Measurements from ENCODE around the gene FAM120AOS. TPM values are rescaled to one million over a fixed set of nuclear protein-coding genes. Genes with fewer than 3 reads are reported as not detected.

Gene FAM120AOS
- total RNA-seq, 4 donors from 2014 or later = 22.8 to 49.5 (median 32.4) TPM

- H3K4me3 ChIP-seq = no peak overlapping the region
- intact Hi-C loops (cut with DNase I; ENCODE audit: low total_unique reads) (no loop called here), in situ Hi-C loops (cut with MboI; ENCODE audit: low sequenced_read_pairs in 4 of 4) (loop anchor here in 2 of 4 donors (25.0 kb wide), 2 partner anchors 98 to 352 kb away; no protein-coding TSS in a partner anchor)
- ATAC-seq = no peak
- H3K27ac ChIP-seq = peak overlapping the region in 2 of 4 donors; percentile 5 to 59
- no peaks in the 10 kb centered on the region for H3K36me3 ChIP-seq
- no peaks in the 10 kb centered on the region for H3K27me3 ChIP-seq
- TF ChIP-seq POLR2A (IDR thresholded peaks at IDR 0.05) = no peak
- TF ChIP-seq, protein P1, sequence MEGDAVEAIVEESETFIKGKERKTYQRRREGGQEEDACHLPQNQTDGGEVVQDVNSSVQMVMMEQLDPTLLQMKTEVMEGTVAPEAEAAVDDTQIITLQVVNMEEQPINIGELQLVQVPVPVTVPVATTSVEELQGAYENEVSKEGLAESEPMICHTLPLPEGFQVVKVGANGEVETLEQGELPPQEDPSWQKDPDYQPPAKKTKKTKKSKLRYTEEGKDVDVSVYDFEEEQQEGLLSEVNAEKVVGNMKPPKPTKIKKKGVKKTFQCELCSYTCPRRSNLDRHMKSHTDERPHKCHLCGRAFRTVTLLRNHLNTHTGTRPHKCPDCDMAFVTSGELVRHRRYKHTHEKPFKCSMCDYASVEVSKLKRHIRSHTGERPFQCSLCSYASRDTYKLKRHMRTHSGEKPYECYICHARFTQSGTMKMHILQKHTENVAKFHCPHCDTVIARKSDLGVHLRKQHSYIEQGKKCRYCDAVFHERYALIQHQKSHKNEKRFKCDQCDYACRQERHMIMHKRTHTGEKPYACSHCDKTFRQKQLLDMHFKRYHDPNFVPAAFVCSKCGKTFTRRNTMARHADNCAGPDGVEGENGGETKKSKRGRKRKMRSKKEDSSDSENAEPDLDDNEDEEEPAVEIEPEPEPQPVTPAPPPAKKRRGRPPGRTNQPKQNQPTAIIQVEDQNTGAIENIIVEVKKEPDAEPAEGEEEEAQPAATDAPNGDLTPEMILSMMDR (IDR thresholded peaks at IDR 0.05 in 4 of 5, conservative IDR thresholded peaks at IDR 0.05 in 1 of 5) = no peak
- peaks cover 70 to 76% of the 10 kb centered on the region in 2 donors for H3K4me1 ChIP-seq
- no peaks in the 10 kb centered on the region for H3K9me3 ChIP-seq
- DNase-seq = no peak
These were observed 11.0 kb upstream of the FAM120AOS start for GRCh38 chr9:93464395-93464794.

GRCh38 chr9:93463638-93464248, 10.4 kb upstream of the FAM120AOS start:
- Histone ChIP-seq H3K27ac (no peak overlapping the region), H3K4me1 (peaks cover 70 to 76% of the 10 kb centered on the region in 2 donors)
- in situ Hi-C loops (cut with MboI; ENCODE audit: low sequenced_read_pairs in 4 of 4) = loop anchor here in 2 of 4 donors (25.0 kb wide), 2 partner anchors 99 to 351 kb away; no protein-coding TSS in a partner anchor

DNA sequence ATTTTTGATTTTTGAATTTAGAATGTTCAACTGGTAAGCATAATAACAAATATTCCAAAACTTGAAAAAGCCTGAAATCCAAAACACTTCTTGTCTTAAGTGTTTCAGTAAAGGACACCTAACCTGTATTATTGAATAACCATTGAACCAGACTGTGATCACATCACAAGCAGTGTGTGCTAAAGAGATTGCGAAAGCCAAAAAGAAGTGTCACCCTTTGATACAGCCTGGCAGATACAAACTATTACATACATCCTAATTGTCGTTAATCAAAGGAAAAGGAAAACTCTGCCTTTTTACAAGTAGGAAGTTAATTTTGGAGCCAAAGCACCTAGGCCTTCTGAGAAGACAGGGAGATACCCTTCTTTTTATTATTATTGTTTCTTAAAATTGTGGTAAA, 8.4 kb upstream of the FAM120AOS start:
- in situ Hi-C loops (cut with MboI; ENCODE audit: low sequenced_read_pairs in 4 of 4) = loop anchor here in 2 of 4 donors (25.0 kb wide), 2 partner anchors 100 to 350 kb away; no protein-coding TSS in a partner anchor
- TF ChIP-seq, protein P1 (IDR thresholded peaks at IDR 0.05 in 4 of 5, conservative IDR thresholded peaks at IDR 0.05 in 1 of 5) = no peak
- no peak for TF ChIP-seq POLR2A (IDR thresholded peaks at IDR 0.05)
- DNase-seq (no peak), ATAC-seq (no peak)
- Histone ChIP-seq H3K4me1 (peaks cover 70 to 71% of the 10 kb centered on the region in 2 donors), H3K9me3 (no peaks in the 10 kb centered on the region), H3K27me3 (no peaks in the 10 kb centered on the region), H3K27ac (peak overlapping the region in 1 of 4 donors; percentile 33), H3K36me3 (no peaks in the 10 kb centered on the region), H3K4me3 (no peak overlapping the region)
- intact Hi-C loops (cut with DNase I; ENCODE audit: low total_unique reads) = no loop called here

More at GRCh38 chr9:93463638-93464248, 10.4 kb upstream of the FAM120AOS start:
- Histone ChIP-seq H3K9me3 (no peaks in the 10 kb centered on the region), H3K36me3 (no peaks in the 10 kb centered on the region), H3K27me3 (no peaks in the 10 kb centered on the region), H3K4me3 (no peak overlapping the region)
- DNase-seq = no peak
- ATAC-seq = no peak
- TF ChIP-seq POLR2A (IDR thresholded peaks at IDR 0.05) = no peak
- TF ChIP-seq, protein P1 (IDR thresholded peaks at IDR 0.05 in 4 of 5, conservative IDR thresholded peaks at IDR 0.05 in 1 of 5) = no peak
- intact Hi-C loops (cut with DNase I; ENCODE audit: low total_unique reads) = no loop called here

- Histone ChIP-seq H3K27ac (peak overlapping the region in 1 of 4 donors; percentile 33), H3K9me3 (no peaks in the 10 kb centered on the region), H3K36me3 (no peaks in the 10 kb centered on the region), H3K4me1 (peaks cover 70 to 71% of the 10 kb centered on the region in 2 donors), H3K4me3 (no peak overlapping the region), H3K27me3 (no peaks in the 10 kb centered on the region)
- intact Hi-C loops (cut with DNase I; ENCODE audit: low total_unique reads) = no loop called here
- TF ChIP-seq, protein P1 (IDR thresholded peaks at IDR 0.05 in 4 of 5, conservative IDR thresholded peaks at IDR 0.05 in 1 of 5) = no peak
- ATAC-seq = no peak
- in situ Hi-C loops (cut with MboI; ENCODE audit: low sequenced_read_pairs in 4 of 4) = loop anchor here in 2 of 4 donors (25.0 kb wide), 2 partner anchors 101 to 349 kb away; no protein-coding TSS in a partner anchor
- DNase-seq = no peak
These were observed 8.0 kb upstream of the FAM120AOS start for GRCh38 chr9:93461414-93461743.
